Astrocyte of the cerebellum (primary cell): ENCODE results near the gene KRT79.

Experiments used
- DNase-seq: peaks from one replicate; pipeline ENCODE4 v3.0.0-alpha.2; 2011; ENCODE audit warnings: low read depth
- H3K4me3 ChIP-seq: 2 replicates; pipeline ENCODE4 v1.5.1; 2011; ENCODE audit warnings: mild to moderate bottlenecking, low read depth, low read length, moderate library complexity
- CTCF ChIP-seq: IDR thresholded peaks from 2 replicates; pipeline ENCODE4 v1.5.1; 2012; ENCODE audit warnings: low read length, low read depth, moderate library complexity, mild to moderate bottlenecking; ENCODE audit errors: missing control alignments
- in situ Hi-C: cut with HindIII; loops from 2 replicates; pipeline ENCODE4 v1.10.0; 2017; ENCODE audit warnings: low sequenced_read_pairs

The KRT79 gene

GRCh38 chr12:52874573-52875435 lies 40.7 kb upstream of the KRT79 start:
- no peak for TF ChIP-seq CTCF

GRCh38 chr12:52873832-52874572 lies 39.9 kb upstream of the KRT79 start:
- peak overlapping the region; percentile 34 for H3K4me3 ChIP-seq
- in situ Hi-C loops: no loop called here
- TF ChIP-seq CTCF: no peak
- peak; percentile 63 for DNase-seq

More at GRCh38 chr12:52874573-52875435, 40.7 kb upstream of the KRT79 start:
- no peak for DNase-seq
- H3K4me3 ChIP-seq: peak overlapping the region; percentile 16
- in situ Hi-C loops: no loop called here

GRCh38 chr12:52873513-52873831 lies 39.4 kb upstream of the KRT79 start:
- no peak for TF ChIP-seq CTCF
- H3K4me3 ChIP-seq: peak overlapping the region; percentile 34
- DNase-seq: no peak
- in situ Hi-C loops: no loop called here

- no peak for DNase-seq
Observed at GRCh38 chr12:52872644-52873389, 38.7 kb upstream of the KRT79 start.

GRCh38 chr12:52871291-52872039 lies 37.4 kb upstream of the KRT79 start:
- no peak for DNase-seq
- no peak for TF ChIP-seq CTCF
- H3K4me3 ChIP-seq: no peak overlapping the region
- in situ Hi-C loops: no loop called here

More at GRCh38 chr12:52872644-52873389, 38.7 kb upstream of the KRT79 start:
- no peak for TF ChIP-seq CTCF
- in situ Hi-C loops: no loop called here
- no peak overlapping the region for H3K4me3 ChIP-seq
